Suprapubic skin (tissue), 4 donors: ENCODE results near the gene PFDN4. TPM values are rescaled to one million over a fixed set of nuclear protein-coding genes. Genes with fewer than 3 reads are reported as not detected.
"Not testable (repeated sequence)": the region's sequence is repeated elsewhere in the genome, so short reads cannot be mapped to it uniquely, and the experiment has no call there.

Source experiments
- DNase-seq, 2 donors: peaks; one replicate each; pipeline ENCODE4 v3.0.0-alpha.2; 2019; ENCODE audit warnings: low spot score in 2 of 2
- H3K27ac ChIP-seq: fragments of 200-600 bp; sonication (generic); one replicate; pipeline ENCODE4 v1.5.1; 2019
- H3K27me3 ChIP-seq: fragments of 200-600 bp; sonication (generic); one replicate; pipeline ENCODE4 v1.5.1; 2019
- H3K36me3 ChIP-seq: fragments of 200-600 bp; sonication (generic); one replicate; pipeline ENCODE4 v1.5.1; 2019
- H3K4me1 ChIP-seq: fragments of 200-600 bp; sonication (generic); one replicate; pipeline ENCODE4 v1.5.1; 2019
- H3K4me3 ChIP-seq: fragments of 200-600 bp; sonication (generic); one replicate; pipeline ENCODE4 v1.5.1; 2019; ENCODE audit warnings: mild to moderate bottlenecking
- H3K9me3 ChIP-seq: fragments of 200-600 bp; sonication (generic); one replicate; pipeline ENCODE4 v1.5.1; 2019
- CTCF ChIP-seq, 2 donors: fragments of 200-600 bp in 1 of 2; fragments of 450-650 bp in 1 of 2; sonication (generic) in 1 of 2; IDR thresholded peaks; one replicate each; pipeline ENCODE4 v1.5.1; 2016 to 2019; ENCODE audit warnings: antibody characterized with exemption in 2 of 2, mild to moderate bottlenecking in 1 of 2, moderate library complexity in 1 of 2
- EP300 ChIP-seq: sonication (generic); formaldehyde crosslinking; IDR thresholded peaks from one replicate; pipeline ENCODE4 v1.6.1; 2017; ENCODE audit warnings: antibody characterized with exemption
- POLR2A ChIP-seq, 2 donors: fragments of 450-650 bp; IDR thresholded peaks; one replicate each; pipeline ENCODE4 v1.6.1; 2017; ENCODE audit warnings: antibody characterized with exemption in 2 of 2, mild to moderate bottlenecking in 2 of 2, moderate library complexity in 2 of 2
- POLR2AphosphoS5 ChIP-seq, 3 donors: sonication (generic); formaldehyde crosslinking; IDR thresholded peaks; one replicate each; pipeline ENCODE4 v1.6.1; 2017; ENCODE audit warnings: antibody characterized with exemption in 3 of 3
- WGBS: methylation state at CpG from one replicate; pipeline ENCODE4 v1.1.5; 2018; 5-methylcytosine and 5-hydroxymethylcytosine counted together
- total RNA-seq, 4 donors: library from RNA; depleted of rRNA; stranded (reverse); fragments of >200 nt; gene quantifications; one replicate each; pipeline ENCODE4 v1.1.0, GENCODE V29; 2016

Gene PFDN4
- total RNA-seq, 4 donors from 2014 or later, result 33.2 to 48.7 (median 42.0) TPM

DNA sequence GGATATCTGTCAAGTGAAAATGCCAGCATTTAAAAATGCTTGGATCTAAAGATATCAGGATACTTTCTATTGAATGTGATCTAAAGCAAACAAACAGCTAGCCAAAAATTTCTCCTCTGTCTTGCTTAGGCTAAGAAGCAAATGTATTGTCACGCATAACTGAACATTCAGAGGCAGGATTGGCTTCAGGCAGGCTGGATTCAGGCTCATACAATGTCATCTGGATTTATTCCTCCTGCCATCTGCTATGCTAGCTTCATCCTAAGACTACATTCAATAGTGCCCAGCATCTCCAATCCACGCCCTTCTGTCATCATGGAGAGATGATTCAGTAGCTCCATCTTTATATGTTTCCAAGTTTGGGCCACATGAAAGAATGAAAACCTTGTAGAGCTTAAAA, 27.1 kb downstream of the PFDN4 start:
- Histone ChIP-seq H3K27me3 (no peaks in the 10 kb centered on the region), H3K4me1 (no peaks in the 10 kb centered on the region), H3K4me3 (no peak overlapping the region), H3K9me3 (peaks cover 5% of the 10 kb centered on the region), H3K27ac (no peak overlapping the region), H3K36me3 (no peaks in the 10 kb centered on the region)
- TF ChIP-seq POLR2AphosphoS5 (IDR thresholded peaks at IDR 0.05) (no peak), EP300 (no peak), CTCF (IDR thresholded peaks at IDR 0.05) (no peak), POLR2A (IDR thresholded peaks at IDR 0.05) (no peak)
- WGBS, result 76% methylated on average over 2 of the region's 2 CpGs
- no peak for DNase-seq

- H3K27me3 ChIP-seq, result no peaks in the 10 kb centered on the region
- H3K4me3 ChIP-seq, result no peak overlapping the region
- DNase-seq, result no peak
- H3K27ac ChIP-seq, result no peak overlapping the region
- H3K9me3 ChIP-seq, result peaks cover 5% of the 10 kb centered on the region
- WGBS, result 75% methylated on average over 12 of the region's 12 CpGs
- no peaks in the 10 kb centered on the region for H3K4me1 ChIP-seq
- no peak for TF ChIP-seq POLR2AphosphoS5 (IDR thresholded peaks at IDR 0.05)
- no peak for TF ChIP-seq CTCF (IDR thresholded peaks at IDR 0.05)
- no peak for TF ChIP-seq EP300
- TF ChIP-seq POLR2A (IDR thresholded peaks at IDR 0.05), result no peak
- H3K36me3 ChIP-seq, result no peaks in the 10 kb centered on the region
These were observed 29.4 kb downstream of the PFDN4 start for GRCh38 chr20:54237116-54237943.

- TF ChIP-seq EP300 (no peak), POLR2AphosphoS5 (IDR thresholded peaks at IDR 0.05) (no peak), CTCF (IDR thresholded peaks at IDR 0.05) (no peak), POLR2A (IDR thresholded peaks at IDR 0.05) (no peak)
- no peak for DNase-seq
- Histone ChIP-seq H3K9me3 (no peaks in the 10 kb centered on the region), H3K36me3 (no peaks in the 10 kb centered on the region), H3K27me3 (no peaks in the 10 kb centered on the region), H3K27ac (no peak overlapping the region), H3K4me3 (no peak overlapping the region), H3K4me1 (no peaks in the 10 kb centered on the region)
- 82% methylated on average over 4 of the region's 4 CpGs for WGBS
These were observed 36.2 kb downstream of the PFDN4 start for GRCh38 chr20:54244113-54244512.

DNA sequence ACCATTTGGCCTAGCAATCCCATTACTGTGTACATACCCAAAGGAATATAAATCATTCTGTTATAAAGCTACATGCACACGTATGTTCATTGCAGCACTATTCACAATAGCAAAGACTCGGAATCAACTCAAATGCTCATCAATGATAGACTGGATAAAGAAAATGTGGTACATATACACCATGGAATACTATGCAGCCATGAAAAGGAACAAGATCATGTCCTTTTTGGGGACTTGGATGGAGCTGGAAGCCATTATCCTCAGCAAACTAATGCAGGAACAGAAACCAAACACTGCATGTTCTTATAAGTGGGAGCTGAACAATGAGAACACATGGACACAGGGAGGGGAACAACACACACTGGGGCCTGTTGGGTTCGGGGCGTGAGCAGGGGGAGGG, 40.8 kb downstream of the PFDN4 start:
- H3K36me3 ChIP-seq, H3K9me3 ChIP-seq, H3K27me3 ChIP-seq, H3K27ac ChIP-seq, H3K4me1 ChIP-seq, DNase-seq, H3K4me3 ChIP-seq: not testable (repeated sequence)
- WGBS, result 83% methylated on average over 4 of the region's 4 CpGs

GRCh38 chr20:54250691-54251090, 42.8 kb downstream of the PFDN4 start:
- DNase-seq, result no peak
- Histone ChIP-seq H3K36me3 (no peaks in the 10 kb centered on the region), H3K27me3 (no peaks in the 10 kb centered on the region), H3K9me3 (no peaks in the 10 kb centered on the region), H3K4me1 (peaks cover 5% of the 10 kb centered on the region), H3K27ac (no peak overlapping the region), H3K4me3 (no peak overlapping the region)
- TF ChIP-seq CTCF (IDR thresholded peaks at IDR 0.05) (no peak), EP300 (no peak), POLR2A (IDR thresholded peaks at IDR 0.05) (no peak), POLR2AphosphoS5 (IDR thresholded peaks at IDR 0.05) (no peak)
- WGBS, result 69% methylated on average over 5 of the region's 10 CpGs
